ENCODE data around the gene IL19.
"Not testable (repeated sequence)": the region's sequence is repeated elsewhere in the genome, so short reads cannot be mapped to it uniquely, and the experiment has no call there.

The IL19 gene

DNA sequence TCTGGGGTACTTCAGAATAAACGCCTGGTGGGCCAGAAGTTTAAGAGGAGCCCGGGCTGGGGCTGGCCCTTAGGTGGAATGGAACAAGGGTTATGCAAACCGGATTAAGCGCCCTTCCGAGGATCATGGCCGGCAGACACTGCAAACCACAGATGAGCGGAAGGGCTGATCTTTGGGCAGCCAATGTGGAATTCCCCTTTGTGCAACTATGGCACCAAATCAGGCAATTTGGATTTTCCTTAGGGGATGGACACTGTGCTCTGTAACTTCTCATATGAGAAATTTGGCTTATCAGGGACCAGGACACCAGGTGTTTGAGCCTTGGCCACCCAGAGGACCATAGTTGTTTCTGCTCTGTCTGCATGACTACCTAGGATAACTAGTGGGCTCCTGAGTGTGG lies 7.5 kb downstream of the IL19 start:
- no peak for DNase-seq

DNA sequence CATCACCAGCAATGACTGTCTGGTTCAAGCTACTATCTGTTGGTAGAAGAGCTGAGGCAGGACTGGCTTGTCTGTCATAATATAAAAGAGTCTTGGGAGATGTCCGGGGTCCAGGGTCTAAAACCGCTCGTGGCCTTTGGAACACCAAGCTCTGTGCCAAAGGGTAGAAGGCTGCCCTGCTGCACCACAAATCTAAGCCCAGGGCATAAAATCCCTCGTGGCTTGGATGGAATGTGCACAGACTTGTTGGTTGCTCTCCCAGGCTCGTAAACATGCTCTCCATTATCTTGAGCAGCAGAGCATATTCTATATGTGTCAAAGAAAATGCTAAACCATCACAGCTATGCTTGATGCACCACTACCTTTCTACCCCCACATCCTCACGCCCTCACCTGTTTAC lies 8.3 kb downstream of the IL19 start:
- DNase-seq, result not testable (repeated sequence)

DNA sequence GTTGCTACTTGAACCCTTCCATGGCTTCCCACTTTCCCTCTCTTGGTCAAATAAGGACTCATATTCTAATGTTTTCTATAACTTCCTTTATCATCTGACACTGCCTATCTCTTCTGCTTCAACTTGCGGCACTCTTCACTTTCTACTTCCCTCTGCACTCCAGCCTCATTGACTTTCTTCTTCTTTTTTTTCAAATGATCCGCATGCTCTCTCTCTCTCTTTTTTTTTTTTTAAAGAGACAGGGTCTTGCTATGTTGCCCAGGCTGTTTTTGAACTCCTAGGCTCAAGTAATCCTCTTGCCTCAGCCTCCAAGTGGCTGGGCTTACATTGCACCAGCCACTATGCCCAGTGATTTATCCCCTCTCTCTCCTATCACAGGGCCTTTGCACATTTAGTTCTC lies 9.1 kb downstream of the IL19 start:
- DNase-seq, result no peak

DNA sequence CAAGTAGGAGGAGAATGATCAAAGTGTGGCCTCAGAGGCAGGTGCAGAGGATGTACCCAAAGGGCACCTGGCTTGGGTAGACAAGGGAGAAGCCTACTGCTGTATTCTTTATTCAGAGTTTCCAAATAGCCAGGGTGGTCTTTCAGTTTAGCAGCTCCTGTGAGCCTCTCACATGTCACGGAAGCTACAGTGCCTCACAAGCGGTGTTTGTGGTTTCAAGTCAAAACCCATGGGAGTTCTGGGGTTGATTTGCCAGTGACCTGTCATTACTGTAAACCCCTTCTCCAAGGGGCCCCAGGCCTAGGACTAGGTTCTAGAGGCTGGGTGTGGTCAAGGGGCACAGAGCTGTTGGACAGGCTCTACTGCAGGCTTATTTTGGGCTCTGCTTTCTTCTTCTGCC lies 11.9 kb downstream of the IL19 start:
- DNase-seq, result peak in 1 of 2 donors; percentile 46

DNA sequence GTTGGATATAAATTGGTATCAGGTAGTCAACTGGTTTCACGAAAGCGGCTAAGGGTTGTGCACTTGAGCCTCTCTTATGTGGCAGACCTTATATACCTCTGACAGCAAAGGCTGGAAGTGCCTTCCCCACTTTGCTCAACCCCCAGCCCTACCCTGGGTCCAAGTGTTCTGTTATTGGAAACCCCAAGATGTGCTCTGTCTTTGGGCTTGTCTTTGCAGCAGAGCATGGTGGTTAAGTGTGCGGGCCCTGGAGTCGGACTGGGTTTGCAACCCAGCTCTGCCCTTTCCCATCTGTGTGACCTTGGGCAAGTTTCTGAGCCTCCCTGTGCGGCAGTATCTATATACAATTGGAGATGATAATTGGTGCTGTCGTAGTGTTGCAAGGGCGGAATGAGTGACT lies 12.9 kb downstream of the IL19 start:
- DNase-seq, result no peak

DNA sequence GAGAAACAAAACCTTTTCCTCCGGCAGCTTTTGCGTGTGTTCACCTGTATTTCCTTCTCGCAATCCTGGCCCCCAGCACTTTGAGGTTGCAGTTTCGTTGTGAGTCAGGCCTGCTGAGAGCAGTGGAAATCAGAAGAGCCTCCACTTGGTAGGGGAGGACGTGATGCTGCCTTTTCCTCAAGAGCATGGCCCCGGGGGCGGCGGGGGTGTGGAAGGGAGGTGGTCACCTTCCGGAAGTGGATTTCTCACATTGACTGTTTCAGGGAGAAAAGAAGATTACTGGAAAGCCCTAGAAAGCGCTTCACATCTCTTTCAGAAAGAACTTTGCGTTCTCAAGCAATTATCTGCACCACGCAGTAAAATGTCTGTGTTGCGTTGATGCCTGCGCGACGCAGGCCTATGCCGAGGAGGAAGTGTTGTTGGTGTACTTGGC lies 13.9 kb downstream of the IL19 start:
- peak; percentile 48 to 62 for DNase-seq

DNA sequence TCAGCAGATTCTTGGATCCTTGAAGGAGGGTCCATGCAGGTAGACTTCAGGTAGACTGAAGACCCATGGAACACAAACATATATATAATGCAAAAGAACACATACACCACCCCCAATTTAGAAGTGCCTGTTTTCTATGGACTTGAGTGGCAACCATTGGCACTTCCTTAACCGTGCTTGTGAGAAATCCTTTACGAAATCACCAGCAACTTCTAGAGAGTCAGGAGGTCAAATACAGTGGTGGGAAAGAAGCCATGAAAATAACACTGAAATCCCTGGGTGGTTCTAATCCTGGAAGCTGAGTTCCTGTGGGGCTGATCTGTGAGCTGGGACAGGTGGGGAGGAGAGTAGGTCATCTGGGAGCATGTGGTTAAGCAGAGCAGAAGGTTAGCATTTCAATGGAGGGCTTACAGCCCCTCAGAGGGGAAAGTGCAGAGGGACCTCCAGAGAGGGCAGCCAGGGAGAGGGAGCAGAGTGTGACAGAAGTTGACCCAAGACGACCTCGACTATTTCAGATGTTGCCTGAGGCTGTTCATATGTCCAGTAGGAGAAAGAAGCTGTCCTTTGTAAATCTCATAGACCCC lies 14.7 kb downstream of the IL19 start:
- DNase-seq, result no peak

DNA sequence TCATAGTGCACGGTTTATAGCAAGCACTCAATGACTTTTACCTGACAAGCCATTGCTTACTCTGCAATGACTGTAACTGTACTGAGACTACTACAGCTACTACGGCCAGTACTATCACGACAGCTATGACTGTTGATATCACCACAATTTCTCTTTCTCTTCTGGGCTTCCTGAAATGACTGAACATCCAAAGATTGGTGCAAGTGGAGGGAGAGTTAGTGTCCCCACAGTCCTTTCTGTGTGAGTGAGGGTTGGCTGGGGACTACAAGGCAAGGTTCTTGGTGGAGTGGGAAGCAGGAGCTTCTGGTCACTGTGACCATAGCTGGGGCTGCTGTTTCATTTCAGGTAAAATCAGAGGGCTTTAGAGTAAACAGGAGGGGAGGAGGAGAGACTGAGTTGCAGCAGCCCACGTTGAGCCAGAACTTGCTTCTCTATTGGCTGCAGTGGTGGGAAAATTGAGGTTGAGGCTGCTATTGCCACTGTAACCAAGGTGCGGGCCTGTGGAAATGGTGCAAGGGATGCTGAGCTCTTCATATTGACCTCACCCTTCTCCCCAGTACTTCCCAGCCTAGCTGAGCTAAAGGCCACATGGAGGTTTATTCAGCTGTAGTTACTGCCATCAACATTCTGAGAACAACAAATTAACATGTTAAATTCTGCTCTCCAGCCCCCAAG lies 15.8 kb downstream of the IL19 start:
- no peak for DNase-seq

DNA sequence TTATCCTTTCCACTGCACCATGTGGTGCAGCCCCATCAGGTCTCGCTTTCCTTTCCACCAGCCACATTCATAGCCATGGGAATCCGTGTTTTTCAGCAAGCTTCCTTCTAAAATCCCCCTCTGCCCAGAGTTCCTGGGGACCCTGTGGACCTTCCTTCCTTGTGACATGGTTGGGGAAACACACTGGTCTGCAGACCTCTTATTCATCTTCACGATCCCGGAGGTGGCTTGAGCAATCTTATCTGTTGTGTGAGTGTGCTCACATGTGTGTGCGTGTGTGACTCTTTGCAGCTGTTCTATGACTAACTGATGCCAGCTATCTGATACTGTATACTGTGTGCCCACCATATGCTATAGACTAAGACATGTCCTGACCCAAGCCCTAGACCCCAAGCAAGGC lies 17.3 kb downstream of the IL19 start:
- no peak for DNase-seq

DNA sequence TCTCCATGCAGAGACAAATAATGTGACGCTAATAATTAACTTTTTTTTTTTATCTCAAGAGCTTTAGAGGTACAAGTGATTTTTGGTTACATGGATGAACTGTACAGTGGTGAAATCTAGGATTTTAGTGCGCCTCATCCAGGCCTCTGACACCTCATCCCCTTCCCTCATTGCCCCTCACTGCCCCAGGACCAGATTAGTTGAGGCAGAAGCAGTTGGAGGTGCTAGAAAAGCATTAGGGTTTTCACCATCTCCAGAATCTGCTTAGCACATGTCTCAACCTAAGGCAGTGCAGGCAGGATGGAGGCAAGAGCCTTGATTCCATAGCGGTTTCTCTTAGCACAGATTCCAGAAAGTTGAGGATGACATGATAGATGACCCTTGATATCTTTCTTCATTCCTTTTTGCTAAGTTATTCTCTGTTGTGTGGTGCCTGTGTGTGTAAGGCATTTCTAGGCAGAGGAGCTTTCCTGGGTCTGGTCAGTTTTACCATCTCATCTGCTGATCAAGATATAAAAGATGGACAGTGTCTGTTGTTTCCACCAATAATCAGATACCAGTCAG lies 18.0 kb downstream of the IL19 start:
- DNase-seq, result no peak

DNA sequence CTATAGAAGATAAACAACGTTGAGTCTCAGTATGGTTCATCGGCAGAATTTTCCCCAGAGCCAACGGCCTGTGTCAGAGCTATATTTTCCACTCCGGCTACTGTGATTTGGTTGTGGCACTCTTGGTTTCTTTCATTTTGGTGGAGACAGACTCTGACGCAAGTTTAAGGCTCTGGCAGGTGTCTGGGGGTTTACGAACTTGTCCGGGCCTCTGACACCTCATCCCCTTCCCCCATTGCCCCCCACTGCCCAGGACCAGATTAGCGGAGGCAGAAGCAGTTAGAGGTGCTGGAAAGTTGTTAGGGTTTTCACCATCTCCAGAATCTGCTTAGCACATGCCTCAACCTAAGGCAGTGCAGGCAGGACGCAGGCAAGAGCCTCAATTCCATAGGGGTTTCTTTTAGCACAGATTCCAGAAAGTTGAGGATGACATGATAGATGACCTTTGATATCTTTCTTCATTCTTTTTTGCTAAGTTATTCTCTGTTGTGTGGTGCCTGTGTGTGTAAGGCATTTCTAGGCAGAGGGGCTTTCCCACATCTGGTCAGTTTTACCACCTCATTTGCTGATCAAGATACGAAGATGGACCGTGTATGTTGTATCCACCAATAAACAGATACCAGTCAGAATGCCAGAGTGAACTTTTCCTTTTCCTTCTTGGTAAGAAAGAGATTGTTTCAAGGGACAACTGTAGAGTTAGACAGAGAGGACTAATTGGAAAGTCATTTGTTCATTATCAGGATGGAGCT lies 20.1 kb downstream of the IL19 start:
- DNase-seq, result peak in 1 of 2 donors; percentile 26

DNA sequence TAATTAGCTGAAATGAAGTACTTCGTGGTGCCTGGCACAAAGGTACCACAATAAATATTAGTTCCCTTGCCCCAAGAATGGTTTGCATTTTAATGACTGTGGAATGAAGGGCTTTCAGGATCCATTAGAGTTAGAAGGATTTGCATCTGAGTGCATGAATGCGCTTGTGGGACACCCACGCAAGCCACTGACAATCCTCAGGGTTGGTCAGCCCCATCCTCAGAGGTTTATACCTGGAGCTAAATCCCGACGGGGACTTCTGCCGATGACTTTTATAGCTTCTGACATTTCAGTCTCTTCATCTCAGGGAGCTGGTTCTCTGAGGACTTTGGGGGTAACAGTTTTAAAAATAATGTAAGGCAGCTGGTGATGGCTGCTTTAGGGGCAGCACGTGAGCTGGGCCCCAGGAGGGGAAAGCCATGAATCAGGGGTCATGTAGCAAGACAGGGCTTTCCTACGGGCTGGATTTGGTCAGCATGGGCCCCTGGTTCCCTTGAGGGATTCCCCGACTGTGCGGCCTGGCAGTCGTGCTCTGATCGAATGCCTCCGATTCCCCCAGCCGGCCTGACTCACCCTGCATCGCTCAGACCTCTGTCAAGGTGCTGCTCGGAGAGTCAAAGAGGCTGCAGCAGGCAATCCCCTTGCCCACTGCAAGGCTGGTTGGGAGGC lies 22.5 kb downstream of the IL19 start:
- no peak for DNase-seq

DNA sequence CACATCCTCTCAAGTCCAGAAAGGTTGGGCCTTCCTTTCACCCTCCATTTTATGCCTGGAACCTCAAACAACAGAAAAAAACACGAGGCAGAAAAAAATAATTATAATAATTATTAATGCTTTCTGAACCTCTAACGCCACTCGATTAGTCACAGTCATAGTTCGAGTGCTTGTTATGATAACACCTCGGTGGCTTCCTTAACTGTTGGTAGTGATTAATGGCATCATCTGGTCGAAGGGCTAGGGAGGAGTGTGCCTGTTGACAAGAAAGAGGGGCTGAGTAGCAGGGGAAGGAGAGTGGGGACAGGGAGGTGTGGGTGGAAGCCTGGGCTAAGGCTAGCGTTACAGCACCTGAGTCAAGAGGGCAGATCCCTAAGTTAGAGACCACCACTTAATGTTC lies 23.0 kb downstream of the IL19 start:
- DNase-seq, result no peak

DNA sequence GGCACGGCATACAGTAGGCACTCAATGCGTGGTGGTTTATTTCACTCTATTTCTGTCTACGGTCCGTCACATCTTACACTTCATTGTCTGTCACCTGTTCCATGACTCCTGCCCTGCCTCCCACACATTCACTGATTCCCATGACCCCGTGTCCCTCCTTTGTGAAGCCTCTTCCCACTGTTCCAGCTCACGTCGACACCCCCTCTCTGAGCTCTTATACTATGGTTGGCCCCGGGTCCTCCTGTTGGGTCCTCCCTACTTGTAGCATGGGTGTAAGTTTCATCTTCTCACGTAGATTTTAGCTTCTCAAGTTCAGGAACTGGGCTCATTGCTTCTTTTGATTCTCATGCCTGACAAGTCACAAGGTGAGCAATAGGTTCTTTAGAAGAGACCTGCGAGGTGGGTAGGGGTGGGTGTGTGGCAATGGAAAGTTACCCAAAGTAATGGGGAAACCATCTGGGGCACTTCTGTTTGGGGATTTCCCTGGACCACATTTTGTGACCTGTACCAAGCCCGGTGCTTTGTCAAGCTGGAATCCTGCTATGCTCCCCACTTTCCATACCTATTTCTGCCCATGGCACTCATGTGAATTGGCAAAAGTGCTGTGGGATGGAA lies 23.8 kb downstream of the IL19 start:
- no peak for DNase-seq

DNA sequence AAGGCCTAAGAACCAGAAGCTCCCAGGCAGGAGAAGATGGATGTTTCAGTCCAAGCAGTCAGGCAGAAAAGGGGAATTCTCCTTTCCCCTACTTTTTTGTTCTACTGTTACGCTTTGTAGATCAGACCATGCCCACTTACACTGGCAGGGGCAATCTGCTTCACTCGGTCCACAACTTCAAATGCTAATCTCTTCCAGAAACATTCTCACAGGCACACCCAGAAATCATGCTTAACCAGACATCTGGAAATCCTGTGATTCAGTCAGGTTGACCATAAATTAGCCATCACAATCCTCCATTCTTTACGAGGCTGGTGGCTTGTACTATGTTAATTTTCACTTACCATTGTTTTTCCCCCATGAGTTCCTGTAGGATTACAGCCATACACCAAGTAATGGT lies 25.5 kb downstream of the IL19 start:
- DNase-seq, result no peak

DNA sequence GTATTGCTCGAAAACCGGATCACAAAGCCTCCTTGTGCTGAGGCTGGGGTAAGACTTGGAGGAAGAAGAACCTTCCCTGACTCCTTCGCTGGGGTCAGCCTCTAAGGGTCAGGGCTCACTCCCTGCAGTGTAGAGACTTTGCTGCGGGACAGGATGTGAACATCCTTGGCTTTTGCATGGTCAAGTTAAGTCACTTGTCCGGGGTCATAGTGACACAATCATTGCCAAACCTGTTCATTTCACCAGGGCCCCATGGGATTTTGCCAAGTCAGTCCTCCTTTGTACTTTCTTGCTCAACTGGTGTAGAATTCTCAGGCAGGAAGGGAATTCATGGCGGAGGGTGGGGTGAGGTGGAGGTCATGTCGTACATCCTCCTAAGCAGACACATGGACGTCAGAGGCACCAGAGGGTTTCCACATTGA lies 26.4 kb downstream of the IL19 start:
- peak in 1 of 2 donors; percentile 20 for DNase-seq

DNA sequence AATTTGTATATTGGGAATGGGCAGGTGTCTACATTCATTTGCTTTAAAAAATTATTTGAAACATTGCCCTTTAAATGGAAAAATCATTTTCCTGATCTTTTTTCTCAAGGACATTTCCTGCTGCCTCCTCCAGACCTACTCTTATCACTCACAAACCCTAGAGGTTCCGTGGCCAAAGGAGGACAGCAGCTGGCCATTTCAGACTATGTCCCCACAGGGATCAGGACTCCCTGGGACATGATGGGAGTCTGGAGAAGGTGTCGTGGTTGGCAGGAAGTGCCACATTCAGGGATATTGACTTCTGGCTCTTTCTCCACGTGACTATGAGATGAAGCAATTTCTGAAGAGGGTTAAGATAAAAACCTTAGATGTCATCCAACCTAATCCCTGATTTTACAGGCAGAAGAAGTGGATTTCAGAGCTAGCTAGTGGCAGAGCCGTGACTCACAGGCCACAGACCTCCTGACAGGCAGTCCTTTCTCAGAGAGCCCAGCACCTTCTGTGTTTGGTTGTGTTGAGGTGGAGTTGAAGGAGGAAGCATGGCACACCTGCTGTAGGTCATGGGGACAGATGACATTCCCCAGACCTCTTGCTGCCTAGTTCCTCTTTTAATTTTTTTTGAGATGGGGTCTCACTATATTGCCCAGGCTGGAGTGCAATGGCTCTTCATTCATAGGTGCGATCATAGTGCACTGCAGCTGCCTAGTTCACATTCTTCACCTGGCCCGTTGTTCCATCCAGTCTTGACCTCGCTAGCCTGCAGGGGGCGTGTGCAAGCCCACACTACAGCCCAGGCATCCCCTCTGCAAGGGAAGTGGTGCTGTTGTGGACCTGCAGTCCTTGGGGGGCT lies 27.2 kb downstream of the IL19 start:
- peak; percentile 29 to 41 for DNase-seq

DNA sequence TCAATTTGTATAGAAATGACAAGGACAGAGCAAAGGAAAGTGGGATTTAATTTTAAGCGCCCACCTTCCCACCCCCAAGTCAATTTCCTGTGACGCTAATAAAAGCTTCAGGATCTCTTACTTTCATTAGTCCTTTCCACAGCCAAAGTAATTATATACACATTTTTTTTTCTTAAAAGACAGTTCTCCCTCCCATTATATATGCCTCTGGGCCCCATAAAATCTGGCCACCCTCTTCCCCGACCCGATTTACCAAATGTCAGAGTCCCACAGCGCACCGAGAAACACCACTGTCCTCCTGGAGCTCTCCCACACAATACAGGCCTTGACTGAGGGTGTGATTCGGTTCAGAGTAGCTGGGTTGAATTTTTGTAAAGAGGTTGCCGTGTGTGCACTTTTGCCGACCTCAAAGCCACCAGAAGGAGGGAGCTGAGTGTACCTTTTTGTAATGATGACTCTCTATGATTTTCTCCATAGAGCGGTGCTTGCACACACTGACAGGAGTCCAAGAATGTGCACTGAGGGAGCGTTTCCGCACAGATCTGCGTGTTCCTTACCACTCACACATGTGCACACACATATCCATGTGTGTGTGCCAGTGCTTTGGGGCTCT lies 27.9 kb downstream of the IL19 start:
- DNase-seq, result no peak

DNA sequence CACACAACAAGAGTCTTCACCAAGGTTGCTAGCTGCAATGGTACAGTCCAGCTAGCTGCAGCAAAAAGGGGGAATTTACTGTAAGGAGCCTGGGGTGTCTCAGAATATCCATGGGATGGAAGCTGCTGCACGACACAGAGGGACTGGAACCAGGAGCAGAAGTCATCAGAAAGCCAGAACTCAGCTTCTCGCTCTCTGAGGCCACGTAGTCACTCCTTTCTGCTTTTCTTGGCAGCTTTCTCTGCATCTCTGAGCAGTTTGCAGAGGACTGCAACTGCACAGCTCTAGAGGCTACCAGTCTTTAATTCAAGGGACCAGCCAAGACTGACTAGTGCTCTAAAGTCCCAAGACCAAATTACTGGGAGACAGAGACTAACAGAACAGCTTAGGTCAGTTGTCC lies 28.7 kb downstream of the IL19 start:
- no peak for DNase-seq

DNA sequence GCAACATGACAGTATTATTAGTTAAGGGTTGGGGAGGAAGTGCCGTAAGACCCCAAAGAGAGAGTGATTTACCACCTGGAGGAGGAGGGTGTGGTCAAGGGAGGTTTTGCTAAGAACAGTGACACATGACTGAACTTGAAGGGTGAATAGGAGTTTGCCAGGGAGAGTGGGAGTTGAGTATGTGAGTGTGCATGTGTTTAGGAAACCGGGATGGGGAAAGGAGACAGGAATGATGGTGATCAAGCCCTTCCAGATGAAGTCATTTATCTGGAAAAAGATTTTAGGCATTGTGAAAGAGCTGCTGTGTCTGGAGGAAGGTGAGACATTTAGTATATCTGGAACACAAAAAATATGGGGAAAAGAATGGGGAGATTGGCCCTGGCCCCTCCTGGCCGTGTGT lies 29.8 kb downstream of the IL19 start:
- no peak for DNase-seq

DNA sequence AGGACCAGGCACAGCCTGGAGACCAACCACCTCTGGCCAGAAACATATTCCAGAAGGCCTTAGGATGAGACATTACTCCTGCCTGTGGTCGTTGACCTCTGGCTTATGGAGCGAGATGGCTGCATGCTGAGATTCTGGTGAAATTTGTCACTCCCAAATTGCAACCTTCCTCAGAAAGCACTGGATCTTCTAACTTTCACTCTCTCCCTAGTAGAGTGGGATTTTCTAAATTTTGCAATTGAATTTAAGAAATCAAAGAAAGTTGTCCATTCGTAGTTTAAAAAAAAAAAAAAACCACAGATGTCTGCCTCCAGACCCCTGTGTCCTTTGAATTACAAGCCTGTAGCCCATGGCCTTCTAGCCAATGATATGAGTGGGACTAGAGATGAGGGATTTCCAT lies 30.3 kb downstream of the IL19 start:
- no peak for DNase-seq

DNA sequence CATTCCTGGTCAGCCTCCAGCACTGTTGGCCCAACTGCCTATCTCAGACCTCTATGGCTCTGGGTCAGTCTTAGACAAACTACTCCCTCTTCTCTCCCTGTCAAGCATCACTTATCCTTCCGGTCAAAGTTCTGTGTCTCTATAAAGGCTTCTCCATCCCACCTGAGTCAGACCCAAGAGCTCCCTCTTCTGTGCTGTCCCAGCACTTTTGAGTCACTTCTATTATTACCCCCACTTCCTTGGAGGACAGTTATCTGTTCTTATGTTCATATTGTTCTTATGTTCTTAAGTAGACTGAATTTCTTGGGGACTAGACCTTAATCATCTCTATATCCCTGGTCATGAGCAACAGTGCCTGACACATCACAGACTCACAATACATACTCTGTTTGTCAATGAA lies 30.9 kb downstream of the IL19 start:
- no peak for DNase-seq

Data from CD4-positive, alpha-beta T cell treated with Interleukin-1 beta for 1 hour (primary cell).